Ishikawa (cell line): ENCODE measurements around the gene IL6R.

ENCODE experiments used
- CEBPB ChIP-seq: IDR thresholded peaks from 2 replicates; pipeline ENCODE4 v1.6.1; 2012
- EGR1 ChIP-seq: IDR thresholded peaks from 2 replicates; pipeline ENCODE4 v1.6.1; 2012
- EP300 ChIP-seq: IDR thresholded peaks from 2 replicates; pipeline ENCODE4 v1.6.1; 2012; ENCODE audit warnings: borderline replicate concordance
- RAD21 ChIP-seq: IDR thresholded peaks from 2 replicates; pipeline ENCODE4 v1.6.1; 2012; ENCODE audit warnings: low read depth
- TAF1 ChIP-seq: IDR thresholded peaks from 2 replicates; pipeline ENCODE4 v1.6.1; 2012; ENCODE audit warnings: low read depth, mild to moderate bottlenecking
- TCF12 ChIP-seq: IDR thresholded peaks from 2 replicates; pipeline ENCODE4 v1.6.1; 2012; ENCODE audit warnings: low read depth
- TEAD4 ChIP-seq: IDR thresholded peaks from 2 replicates; pipeline ENCODE4 v1.6.1; 2012
- YY1 ChIP-seq: IDR thresholded peaks from 2 replicates; pipeline ENCODE4 v1.6.1; 2012; ENCODE audit warnings: low read depth
- TF ChIP-seq, protein P1 (sequence below): IDR thresholded peaks from 2 replicates; pipeline ENCODE4 v1.6.1; 2012
- TF ChIP-seq, protein P2 (sequence below): IDR thresholded peaks from 2 replicates; pipeline ENCODE4 v1.6.1; 2012; ENCODE audit warnings: low read depth, mild to moderate bottlenecking

DNA sequence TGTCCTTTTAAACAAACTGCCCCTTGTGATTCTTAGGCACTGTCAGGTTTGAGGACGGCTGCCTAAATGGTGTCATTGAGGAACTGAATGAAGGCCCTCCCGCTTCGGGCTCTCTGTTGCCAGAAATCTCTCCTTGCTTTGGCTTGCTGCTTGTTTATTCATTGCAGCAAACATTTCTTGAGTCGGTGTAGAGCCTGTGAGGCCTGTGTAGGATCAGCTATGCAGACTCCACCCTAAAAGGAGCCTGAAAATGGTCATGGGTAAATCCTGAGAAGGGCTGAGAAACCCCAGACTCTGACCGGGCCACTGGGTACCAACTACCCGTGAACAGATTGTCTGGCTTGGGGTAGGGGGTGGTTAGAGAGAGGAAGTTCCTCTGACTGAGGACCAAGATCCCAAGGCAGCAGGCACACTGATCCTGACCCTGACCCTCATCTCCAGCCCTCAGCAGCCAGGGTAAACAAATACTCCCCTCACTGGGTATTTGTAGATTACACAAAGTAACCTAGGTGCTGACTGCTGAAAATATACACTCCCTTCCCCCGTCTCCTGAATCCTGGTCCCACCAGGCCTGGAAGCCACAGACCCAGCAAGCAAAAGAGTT is 3.1 kb downstream of the IL6R start:
- TF ChIP-seq CEBPB (no peak), YY1 (no peak), TAF1 (no peak), TEAD4 (no peak), RAD21 (no peak), EP300 (no peak), EGR1 (no peak), TCF12 (no peak)
- TF ChIP-seq, protein P1, sequence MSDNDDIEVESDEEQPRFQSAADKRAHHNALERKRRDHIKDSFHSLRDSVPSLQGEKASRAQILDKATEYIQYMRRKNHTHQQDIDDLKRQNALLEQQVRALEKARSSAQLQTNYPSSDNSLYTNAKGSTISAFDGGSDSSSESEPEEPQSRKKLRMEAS, result no peak
- TF ChIP-seq, protein P2, sequence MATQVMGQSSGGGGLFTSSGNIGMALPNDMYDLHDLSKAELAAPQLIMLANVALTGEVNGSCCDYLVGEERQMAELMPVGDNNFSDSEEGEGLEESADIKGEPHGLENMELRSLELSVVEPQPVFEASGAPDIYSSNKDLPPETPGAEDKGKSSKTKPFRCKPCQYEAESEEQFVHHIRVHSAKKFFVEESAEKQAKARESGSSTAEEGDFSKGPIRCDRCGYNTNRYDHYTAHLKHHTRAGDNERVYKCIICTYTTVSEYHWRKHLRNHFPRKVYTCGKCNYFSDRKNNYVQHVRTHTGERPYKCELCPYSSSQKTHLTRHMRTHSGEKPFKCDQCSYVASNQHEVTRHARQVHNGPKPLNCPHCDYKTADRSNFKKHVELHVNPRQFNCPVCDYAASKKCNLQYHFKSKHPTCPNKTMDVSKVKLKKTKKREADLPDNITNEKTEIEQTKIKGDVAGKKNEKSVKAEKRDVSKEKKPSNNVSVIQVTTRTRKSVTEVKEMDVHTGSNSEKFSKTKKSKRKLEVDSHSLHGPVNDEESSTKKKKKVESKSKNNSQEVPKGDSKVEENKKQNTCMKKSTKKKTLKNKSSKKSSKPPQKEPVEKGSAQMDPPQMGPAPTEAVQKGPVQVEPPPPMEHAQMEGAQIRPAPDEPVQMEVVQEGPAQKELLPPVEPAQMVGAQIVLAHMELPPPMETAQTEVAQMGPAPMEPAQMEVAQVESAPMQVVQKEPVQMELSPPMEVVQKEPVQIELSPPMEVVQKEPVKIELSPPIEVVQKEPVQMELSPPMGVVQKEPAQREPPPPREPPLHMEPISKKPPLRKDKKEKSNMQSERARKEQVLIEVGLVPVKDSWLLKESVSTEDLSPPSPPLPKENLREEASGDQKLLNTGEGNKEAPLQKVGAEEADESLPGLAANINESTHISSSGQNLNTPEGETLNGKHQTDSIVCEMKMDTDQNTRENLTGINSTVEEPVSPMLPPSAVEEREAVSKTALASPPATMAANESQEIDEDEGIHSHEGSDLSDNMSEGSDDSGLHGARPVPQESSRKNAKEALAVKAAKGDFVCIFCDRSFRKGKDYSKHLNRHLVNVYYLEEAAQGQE, result no peak
